Transverse colon (tissue), 4 donors: ENCODE data around the gene ARID3A. TPM values are rescaled to one million over a fixed set of nuclear protein-coding genes. Genes with fewer than 3 reads are reported as not detected.
A peak's percentile ranks its signal among the peaks of the same experiment; 100 is the strongest.

Experiments used
- DNase-seq: peaks from one replicate; pipeline ENCODE4 v3.0.0-alpha.2; 2019
- H3K27ac ChIP-seq, 4 donors: fragments of 200-600 bp; sonication (generic); 2 replicates each; pipeline ENCODE4 v1.5.1; 2016 to 2018; ENCODE audit warnings: inconsistent platforms in 4 of 4
- H3K27me3 ChIP-seq: fragments of 200-600 bp; sonication (generic); 2 replicates; pipeline ENCODE4 v1.5.1; 2017; ENCODE audit warnings: inconsistent platforms
- H3K36me3 ChIP-seq, 4 donors: fragments of 200-600 bp; sonication (generic); 2 replicates each; pipeline ENCODE4 v1.5.1; 2017 to 2019; ENCODE audit warnings: inconsistent platforms in 4 of 4
- H3K4me1 ChIP-seq, 4 donors: fragments of 200-600 bp; sonication (generic); 2 replicates each; pipeline ENCODE4 v1.5.1; 2017 to 2020; ENCODE audit warnings: inconsistent platforms in 4 of 4
- H3K4me3 ChIP-seq, 4 donors: fragments of 200-600 bp; sonication (generic); 1 replicate in 1 of 4; 2 replicates in 3 of 4; pipeline versions ENCODE4 v1.5.1 to v1.6.1; 2017 to 2019; ENCODE audit warnings: inconsistent platforms in 4 of 4
- H3K9me3 ChIP-seq, 2 donors: fragments of 200-600 bp; sonication (generic); 2 replicates each; pipeline ENCODE4 v1.5.1; 2017 to 2019; ENCODE audit warnings: inconsistent platforms in 2 of 2
- EP300 ChIP-seq: sonication (generic); formaldehyde crosslinking; IDR thresholded peaks from one replicate; pipeline ENCODE4 v1.6.1; 2017; ENCODE audit warnings: antibody characterized with exemption, low read depth
- POLR2A ChIP-seq: fragments of 450-650 bp; IDR thresholded peaks from one replicate; pipeline ENCODE4 v1.6.1; 2016; ENCODE audit warnings: antibody characterized with exemption, mild to moderate bottlenecking, moderate library complexity
- POLR2AphosphoS5 ChIP-seq, 3 donors: sonication (generic); formaldehyde crosslinking; IDR thresholded peaks; one replicate each; pipeline ENCODE4 v1.6.1; 2016; ENCODE audit warnings: antibody characterized with exemption in 3 of 3
- WGBS, 2 donors: methylation state at CpG; one replicate each; pipeline ENCODE4 v1.1.5; 2018; ENCODE audit warnings: low coverage in 1 of 2; 5-methylcytosine and 5-hydroxymethylcytosine counted together
- in situ Hi-C, 4 donors: fragments of 200-750 bp; cut with MboI; loops; one replicate each; pipeline versions ENCODE4 v1.15.0 to v1.15.1; 2017; ENCODE audit warnings: low sequenced_read_pairs in 3 of 4, low pct_ligation_motif_present in 1 of 4, low pct_unique_long_range_greater_than_20kb in 1 of 4
- intact Hi-C: fragments of 100-400 bp; cut with DNase I; formaldehyde crosslinking; loops from one replicate; pipeline ENCODE4 v1.15.1; 2023; ENCODE audit warnings: low total_unique reads
- total RNA-seq, 4 donors: library from RNA; depleted of rRNA; stranded (reverse); fragments of >200 nt; gene quantifications; one replicate each; pipeline ENCODE4 v1.1.0, GENCODE V29; 2016
- TF ChIP-seq, protein P1 (sequence below), 5 experiments: fragments of 200-600 bp in 3 of 5; fragments of 450-650 bp in 2 of 5; sonication (generic) in 3 of 5; IDR thresholded peaks; 1 replicate in 2 of 5; 2 replicates in 3 of 5; pipeline ENCODE4 v1.5.1; 2016 to 2017; ENCODE audit warnings: antibody characterized with exemption in 5 of 5, inconsistent platforms in 3 of 5, mild to moderate bottlenecking in 2 of 5, moderate library complexity in 1 of 5

Gene ARID3A
- total RNA-seq, 4 donors from 2014 or later: 2.2 to 8.7 (median 4.3) TPM

DNA sequence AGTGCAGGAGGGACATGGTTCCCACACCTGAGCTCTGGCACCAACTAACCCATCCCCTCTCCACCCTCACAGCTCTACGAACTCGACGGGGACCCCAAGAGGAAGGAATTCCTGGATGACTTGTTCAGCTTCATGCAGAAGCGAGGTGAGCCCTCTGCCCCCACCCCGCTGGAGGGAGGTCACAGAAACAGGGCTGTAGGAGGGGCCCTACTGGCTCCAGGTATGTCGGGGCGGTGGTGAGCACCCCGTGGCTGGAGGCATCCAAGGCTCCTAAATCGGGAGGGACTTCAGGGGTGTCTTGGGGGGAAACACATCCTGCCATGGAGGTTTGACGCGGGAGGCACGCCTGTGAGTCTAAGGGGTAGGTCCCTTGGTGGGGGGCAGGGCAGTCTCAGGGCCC, 34.2 kb downstream of the ARID3A start:
- no peaks in the 10 kb centered on the region for H3K9me3 ChIP-seq
- WGBS, 2 donors: 76% methylated on average over 11 of the region's 12 CpGs; no CpG with 5 or more reads in 1 of the 2 donors
- in situ Hi-C loops: no loop called here
- H3K27me3 ChIP-seq: peaks cover 4% of the 10 kb centered on the region
- H3K4me3 ChIP-seq: no peak overlapping the region
- H3K36me3 ChIP-seq: no peaks in the 10 kb centered on the region
- peaks cover 4 to 24% (median 15%) of the 10 kb centered on the region in 4 donors for H3K4me1 ChIP-seq
- no peak overlapping the region for H3K27ac ChIP-seq
- DNase-seq: no peak
- TF ChIP-seq EP300 (no peak), POLR2A (no peak), POLR2AphosphoS5 (IDR thresholded peaks at IDR 0.05) (no peak)
- TF ChIP-seq, protein P1, sequence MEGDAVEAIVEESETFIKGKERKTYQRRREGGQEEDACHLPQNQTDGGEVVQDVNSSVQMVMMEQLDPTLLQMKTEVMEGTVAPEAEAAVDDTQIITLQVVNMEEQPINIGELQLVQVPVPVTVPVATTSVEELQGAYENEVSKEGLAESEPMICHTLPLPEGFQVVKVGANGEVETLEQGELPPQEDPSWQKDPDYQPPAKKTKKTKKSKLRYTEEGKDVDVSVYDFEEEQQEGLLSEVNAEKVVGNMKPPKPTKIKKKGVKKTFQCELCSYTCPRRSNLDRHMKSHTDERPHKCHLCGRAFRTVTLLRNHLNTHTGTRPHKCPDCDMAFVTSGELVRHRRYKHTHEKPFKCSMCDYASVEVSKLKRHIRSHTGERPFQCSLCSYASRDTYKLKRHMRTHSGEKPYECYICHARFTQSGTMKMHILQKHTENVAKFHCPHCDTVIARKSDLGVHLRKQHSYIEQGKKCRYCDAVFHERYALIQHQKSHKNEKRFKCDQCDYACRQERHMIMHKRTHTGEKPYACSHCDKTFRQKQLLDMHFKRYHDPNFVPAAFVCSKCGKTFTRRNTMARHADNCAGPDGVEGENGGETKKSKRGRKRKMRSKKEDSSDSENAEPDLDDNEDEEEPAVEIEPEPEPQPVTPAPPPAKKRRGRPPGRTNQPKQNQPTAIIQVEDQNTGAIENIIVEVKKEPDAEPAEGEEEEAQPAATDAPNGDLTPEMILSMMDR (IDR thresholded peaks at IDR 0.05): no peak
- intact Hi-C loops: no loop called here

DNA sequence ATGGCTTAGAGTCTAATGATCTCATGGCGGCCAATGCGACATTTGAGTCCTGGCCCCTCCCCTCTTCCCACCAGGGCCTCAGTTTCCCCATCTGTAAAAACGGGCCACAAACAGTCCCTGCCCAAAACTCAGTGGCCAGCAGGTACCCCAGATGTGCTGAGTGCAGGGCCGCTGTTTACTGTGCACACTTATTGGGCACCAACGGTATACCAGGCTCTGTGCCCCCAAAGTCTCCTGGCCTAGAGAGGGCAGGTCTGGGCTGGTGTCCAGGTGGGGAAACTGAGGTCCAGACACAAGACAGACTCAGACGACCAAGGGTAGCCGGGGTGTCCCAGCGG, 34.7 kb downstream of the ARID3A start:
- TF ChIP-seq, protein P1 (IDR thresholded peaks at IDR 0.05): no peak
- TF ChIP-seq POLR2AphosphoS5 (IDR thresholded peaks at IDR 0.05) (no peak), POLR2A (no peak), EP300 (no peak)
- in situ Hi-C loops: no loop called here
- no peak overlapping the region for H3K27ac ChIP-seq

DNA sequence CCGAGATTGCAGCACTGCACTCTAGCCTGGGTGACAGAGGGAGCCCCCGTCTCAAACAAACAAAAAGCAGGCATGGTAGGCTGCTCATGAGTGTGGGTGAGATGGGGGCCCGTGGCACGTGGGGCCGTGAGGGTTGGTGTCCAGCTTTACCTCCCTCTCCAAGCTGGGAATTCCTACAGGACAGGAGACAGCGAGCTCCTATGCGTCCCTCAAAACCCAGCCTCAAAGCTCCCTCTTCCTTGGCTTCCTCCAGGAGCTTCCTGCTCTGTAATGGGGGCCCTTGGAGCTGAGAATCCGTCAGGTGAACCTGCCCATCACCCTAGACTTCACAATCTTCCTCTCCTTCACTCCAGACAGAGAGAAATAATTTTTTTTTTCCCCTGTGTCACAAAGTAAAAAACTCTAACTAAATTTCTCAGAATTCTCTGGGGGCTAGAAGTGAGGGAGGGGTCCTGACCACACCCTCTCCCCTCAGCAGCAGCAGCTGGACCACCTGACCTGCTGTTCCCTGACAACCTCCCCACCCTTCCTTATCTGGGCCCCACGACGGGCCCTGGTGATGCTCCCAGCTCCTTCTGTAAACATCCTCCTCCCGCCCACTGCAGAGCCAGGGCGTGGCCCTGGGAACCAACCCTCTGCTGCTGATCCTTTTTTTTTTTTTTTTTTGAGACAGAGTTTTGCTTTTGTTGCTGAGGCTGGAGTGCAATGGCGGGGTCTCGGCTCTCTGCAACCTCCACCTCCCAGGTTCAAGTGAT, 36.2 kb downstream of the ARID3A start:
- intact Hi-C loops (no loop called here), in situ Hi-C loops (no loop called here)
- Histone ChIP-seq H3K9me3 (no peaks in the 10 kb centered on the region), H3K4me3 (no peak overlapping the region), H3K27me3 (no peaks in the 10 kb centered on the region), H3K36me3 (peaks cover 0 to 8% (median 3%) of the 10 kb centered on the region in 4 donors), H3K4me1 (peaks cover 0 to 9% (median 4%) of the 10 kb centered on the region in 4 donors), H3K27ac (peak overlapping the region in 1 of 4 donors; percentile 14)
- peak; percentile 69 for DNase-seq
- WGBS, 2 donors: 10 to 50% methylated on average over 2 to 14 of the region's 14 CpGs
- TF ChIP-seq POLR2AphosphoS5 (IDR thresholded peaks at IDR 0.05) (no peak), EP300 (no peak), POLR2A (no peak)
- TF ChIP-seq, protein P1 (IDR thresholded peaks at IDR 0.05): no peak

More for the DNA sequence above, 34.7 kb downstream of the ARID3A start:
- no peak for DNase-seq
- peaks cover 4 to 22% (median 15%) of the 10 kb centered on the region in 4 donors for H3K4me1 ChIP-seq
- H3K27me3 ChIP-seq: peaks cover 2% of the 10 kb centered on the region
- intact Hi-C loops: no loop called here
- H3K4me3 ChIP-seq: no peak overlapping the region
- 81% methylated on average over 8 of the region's 8 CpGs; no CpG with 5 or more reads in 1 of the 2 donors for WGBS, 2 donors
- H3K36me3 ChIP-seq: no peaks in the 10 kb centered on the region
- H3K9me3 ChIP-seq: no peaks in the 10 kb centered on the region

DNA sequence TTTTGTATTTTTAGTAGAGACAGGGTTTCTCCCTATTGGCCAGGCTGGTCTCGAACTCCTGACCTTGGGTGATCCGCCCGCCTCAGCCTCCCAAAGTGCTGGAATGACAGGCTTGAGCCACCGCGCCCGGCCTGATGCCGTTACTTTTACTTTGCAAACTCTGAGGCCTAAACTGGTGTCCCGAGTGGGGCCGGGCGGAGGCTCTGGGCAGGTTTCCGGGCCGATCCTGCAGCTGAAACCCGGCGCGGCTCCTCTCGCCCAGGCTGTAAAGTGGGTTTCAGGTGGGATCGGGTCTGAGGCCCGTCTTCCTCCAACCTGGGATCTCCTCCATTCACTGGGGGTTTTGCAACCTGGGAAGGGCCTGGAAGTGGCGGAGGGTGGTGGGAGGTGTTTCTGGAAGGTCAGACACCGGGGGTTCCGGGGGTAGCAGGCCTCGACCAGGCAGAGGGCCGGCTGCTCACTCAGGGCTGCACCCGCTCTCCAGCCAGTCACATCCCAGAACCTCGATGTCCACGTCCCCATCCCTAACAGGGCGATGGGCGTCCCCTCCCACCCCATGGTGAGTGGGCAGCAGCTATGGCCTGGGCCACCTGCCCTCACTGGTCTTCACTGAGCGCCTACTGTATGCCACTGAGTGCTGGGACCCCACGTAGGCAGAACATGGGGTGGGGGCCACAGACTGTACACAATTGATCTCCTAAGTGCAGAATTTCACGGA, 37.0 kb downstream of the ARID3A start:
- Histone ChIP-seq H3K36me3 (peaks cover 0 to 13% (median 5%) of the 10 kb centered on the region in 4 donors), H3K27me3 (no peaks in the 10 kb centered on the region), H3K4me1 (peaks cover 0 to 6% (median 3%) of the 10 kb centered on the region in 4 donors), H3K4me3 (no peak overlapping the region), H3K9me3 (no peaks in the 10 kb centered on the region), H3K27ac (no peak overlapping the region)
- no peak for DNase-seq
- in situ Hi-C loops: no loop called here
- WGBS, 2 donors: 80% methylated on average over 30 of the region's 31 CpGs; no CpG with 5 or more reads in 1 of the 2 donors
- intact Hi-C loops: no loop called here
- TF ChIP-seq, protein P1 (IDR thresholded peaks at IDR 0.05): no peak
- TF ChIP-seq EP300 (no peak), POLR2AphosphoS5 (IDR thresholded peaks at IDR 0.05) (no peak), POLR2A (no peak)
